Neural cell (in vitro differentiated cells): ENCODE measurements around the gene ACTG1. TPM values are rescaled to one million over a fixed set of nuclear protein-coding genes. Genes with fewer than 3 reads are reported as not detected.

Source experiments
- H2AFZ ChIP-seq: fragments of 200-600, 300-800 bp; sonication (generic), shearing (Covaris generic); 2 replicates; pipeline ENCODE4 v1.6.0; 2014; ENCODE audit warnings: low read depth, mild to moderate bottlenecking, antibody characterized with exemption, low read length, moderate library complexity
- H3F3A ChIP-seq: fragments of 200-600 bp; shearing (Covaris generic); 2 replicates; pipeline ENCODE4 v1.6.1; 2016; ENCODE audit warnings: mild to moderate bottlenecking, moderate library complexity, mixed read lengths, antibody characterized with exemption, low read length; ENCODE audit not compliant: insufficient read depth, poor library complexity, severe bottlenecking
- H3K27ac ChIP-seq: fragments of 200-600, 300-800 bp; sonication (generic), shearing (Covaris generic); 2 replicates; pipeline ENCODE4 v1.5.1; 2014; ENCODE audit warnings: mild to moderate bottlenecking, low read length, moderate library complexity
- H3K27me3 ChIP-seq: fragments of 300-800, 200-600 bp; sonication (generic), shearing (Covaris generic); 2 replicates; pipeline ENCODE4 v1.6.0; 2014; ENCODE audit warnings: mild to moderate bottlenecking, low read depth, low read length, moderate library complexity; ENCODE audit not compliant: insufficient read depth
- H3K36me3 ChIP-seq: fragments of 300-800, 200-600 bp; sonication (generic), shearing (Covaris generic); 2 replicates; pipeline ENCODE4 v1.5.1; 2014; ENCODE audit warnings: mild to moderate bottlenecking, antibody characterized with exemption, low read length, moderate library complexity; ENCODE audit not compliant: insufficient read depth
- H3K4me2 ChIP-seq: fragments of 300-800, 200-600 bp; sonication (generic), shearing (Covaris generic); 2 replicates; pipeline ENCODE4 v1.6.0; 2014; ENCODE audit warnings: mild to moderate bottlenecking, low read length
- H3K4me3 ChIP-seq: fragments of 300-800, 200-600 bp; sonication (generic), shearing (Covaris generic); 2 replicates; pipeline ENCODE4 v1.5.1; 2014; ENCODE audit warnings: mild to moderate bottlenecking, low read length, moderate library complexity
- H3K79me2 ChIP-seq: fragments of 200-600 bp; shearing (Covaris generic); replicated peaks from 2 replicates; pipeline ENCODE4 v1.6.0; 2014; ENCODE audit warnings: mild to moderate bottlenecking, low read length, moderate library complexity; ENCODE audit not compliant: insufficient read depth
- H3K9ac ChIP-seq: fragments of 300-800, 200-600 bp; sonication (generic), shearing (Covaris generic); 2 replicates; pipeline ENCODE4 v1.6.1; 2016; ENCODE audit warnings: mild to moderate bottlenecking, low read length, mixed read lengths
- H3K9me2 ChIP-seq: fragments of 200-600 bp; shearing (Covaris generic); 2 replicates; pipeline ENCODE4 v1.6.1; 2016; ENCODE audit warnings: mild to moderate bottlenecking, low read length, mixed read lengths; ENCODE audit not compliant: insufficient read depth
- H3K9me3 ChIP-seq: fragments of 200-600, 300-800 bp; sonication (generic), shearing (Covaris generic); 2 replicates; pipeline ENCODE4 v1.6.1; 2016; ENCODE audit warnings: mild to moderate bottlenecking, mixed run types, low read length, moderate library complexity, mixed read lengths
- H4K20me1 ChIP-seq: fragments of 200-600 bp; shearing (Covaris generic); 2 replicates; pipeline ENCODE4 v1.6.1; 2016; ENCODE audit warnings: mild to moderate bottlenecking, mixed run types; ENCODE audit not compliant: insufficient read depth
- CTCF ChIP-seq: fragments of 450-650 bp; IDR thresholded peaks from 2 replicates; pipeline ENCODE4 v1.5.1; 2014; ENCODE audit warnings: antibody characterized with exemption, mild to moderate bottlenecking, moderate library complexity; ENCODE audit not compliant: poor library complexity, severe bottlenecking
- EP300 ChIP-seq: fragments of 450-650 bp; conservative IDR thresholded peaks from 2 replicates; pipeline ENCODE4 v1.6.1; 2014; ENCODE audit warnings: antibody characterized with exemption, mild to moderate bottlenecking, moderate library complexity; ENCODE audit not compliant: poor library complexity, severe bottlenecking
- EZH2 ChIP-seq: fragments of 200-600, 300-800 bp; shearing (Covaris generic), sonication (generic); IDR thresholded peaks from 2 replicates; pipeline ENCODE4 v1.6.1; 2014; ENCODE audit warnings: antibody characterized with exemption, low read length, borderline replicate concordance, mild to moderate bottlenecking; ENCODE audit not compliant: insufficient read depth, poor library complexity, severe bottlenecking
- MXI1 ChIP-seq: fragments of 450-650 bp; conservative IDR thresholded peaks from 2 replicates; pipeline ENCODE4 v1.6.1; 2014; ENCODE audit warnings: antibody characterized with exemption, mild to moderate bottlenecking; ENCODE audit not compliant: poor library complexity, severe bottlenecking
- POLR2AphosphoS5 ChIP-seq: IDR thresholded peaks from 2 replicates; pipeline ENCODE4 v1.6.1; 2012
- RAD21 ChIP-seq: fragments of 450-650 bp; conservative IDR thresholded peaks from 2 replicates; pipeline ENCODE4 v1.6.1; 2014; ENCODE audit warnings: antibody characterized with exemption, mild to moderate bottlenecking, moderate library complexity
- REST ChIP-seq: IDR thresholded peaks from 2 replicates; pipeline ENCODE4 v1.6.1; 2012; ENCODE audit warnings: borderline replicate concordance
- SMC3 ChIP-seq: fragments of 450-650 bp; conservative IDR thresholded peaks from 2 replicates; pipeline ENCODE4 v1.6.1; 2014; ENCODE audit warnings: antibody characterized with exemption, mild to moderate bottlenecking, moderate library complexity; ENCODE audit not compliant: poor library complexity
- TAF1 ChIP-seq: IDR thresholded peaks from 2 replicates; pipeline ENCODE4 v1.6.1; 2012; ENCODE audit warnings: low read depth
- polyA plus RNA-seq: library from polyadenylated mRNA; depleted of rRNA; stranded (reverse); fragments of >200 nt; gene quantifications from 2 replicates; pipeline ENCODE4 v1.2.3, GENCODE V29; 2014

ACTG1 gene
- polyA plus RNA-seq, 1 donor from 2014 or later, result 9,187 TPM

DNA sequence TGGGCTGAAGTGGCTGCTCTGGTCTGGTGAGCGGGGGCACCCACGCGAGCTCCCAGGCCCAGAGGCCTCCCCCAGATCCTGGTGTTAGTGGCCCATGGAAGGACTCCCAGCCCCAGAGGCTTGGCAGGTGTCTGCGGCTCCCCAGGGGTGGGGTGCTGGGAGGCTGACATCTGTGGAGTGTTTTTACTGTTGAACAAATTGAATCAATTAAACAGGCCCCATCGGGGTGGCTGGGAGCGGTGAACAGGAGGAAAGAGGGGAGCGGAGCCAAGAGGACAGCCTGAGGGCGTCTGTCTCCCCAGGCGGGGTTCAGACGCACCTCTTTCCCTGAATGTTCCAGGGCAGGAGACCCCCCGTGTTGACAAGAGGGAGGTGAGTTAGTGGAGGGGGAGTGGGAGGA lies 29.9 kb downstream of the ACTG1 start:
- Histone ChIP-seq H3K4me2 (no peak overlapping the region), H3K36me3 (no peaks in the 10 kb centered on the region), H2AFZ (no peak overlapping the region), H3K27me3 (no peaks in the 10 kb centered on the region), H4K20me1 (no peaks in the 10 kb centered on the region), H3F3A (no peaks in the 10 kb centered on the region), H3K9ac (peak overlapping the region; percentile 2), H3K4me3 (no peak overlapping the region), H3K9me2 (no peaks in the 10 kb centered on the region), H3K27ac (no peak overlapping the region), H3K79me2 (peaks cover 15% of the 10 kb centered on the region), H3K9me3 (no peaks in the 10 kb centered on the region)
- no peak for TF ChIP-seq SMC3

DNA sequence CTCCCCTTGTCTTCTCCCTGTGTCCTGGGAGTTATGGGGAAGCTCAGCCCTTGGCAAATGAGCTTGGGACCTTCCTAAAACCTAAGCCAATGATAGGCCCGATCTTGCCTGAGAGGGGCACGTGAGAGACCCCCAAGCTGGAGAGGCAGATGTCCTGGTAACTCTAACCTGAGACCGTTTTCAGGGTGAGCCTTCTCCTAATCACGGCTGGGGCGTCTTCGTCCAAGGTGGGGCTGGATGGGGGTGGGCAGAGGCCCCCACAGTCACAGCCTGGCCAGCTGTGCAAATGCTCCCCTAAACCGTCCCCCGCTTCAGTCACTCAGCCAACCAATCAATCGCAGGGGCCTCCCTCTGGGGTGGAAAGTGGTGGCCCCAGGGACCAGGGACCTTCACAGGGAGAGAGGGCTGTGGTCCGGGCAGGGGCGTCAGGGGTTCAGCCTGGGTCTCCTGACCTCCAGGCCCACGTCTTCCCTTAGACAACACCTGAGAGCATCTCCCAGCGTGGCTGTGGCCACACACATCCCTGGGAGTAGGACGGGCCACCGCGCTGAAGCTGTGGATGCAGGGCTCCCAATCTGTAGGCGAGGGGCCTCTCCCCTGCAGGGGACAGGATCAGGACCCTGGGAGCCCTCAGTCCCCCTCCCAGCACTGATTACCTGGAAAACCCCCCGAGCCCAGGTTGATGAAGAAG lies 30.6 kb downstream of the ACTG1 start:
- Histone ChIP-seq H4K20me1 (no peaks in the 10 kb centered on the region), H3K4me2 (peak overlapping the region; percentile 44), H3K27ac (peak overlapping the region; percentile 37), H3K9me3 (no peaks in the 10 kb centered on the region), H3K9ac (peak overlapping the region; percentile 42), H3K9me2 (no peaks in the 10 kb centered on the region), H2AFZ (peak overlapping the region; percentile 40), H3K27me3 (no peaks in the 10 kb centered on the region), H3F3A (no peaks in the 10 kb centered on the region), H3K4me3 (peak overlapping the region; percentile 59), H3K79me2 (peaks cover 9% of the 10 kb centered on the region), H3K36me3 (no peaks in the 10 kb centered on the region)
- no peak for TF ChIP-seq MXI1
- TF ChIP-seq REST, result no peak
- TF ChIP-seq EP300, result no peak
- no peak for TF ChIP-seq EZH2
- no peak for TF ChIP-seq CTCF
- TF ChIP-seq RAD21, result no peak
- no peak for TF ChIP-seq POLR2AphosphoS5
- TF ChIP-seq SMC3, result no peak
- TF ChIP-seq TAF1, result no peak
